ENCODE results near the gene KRTAP3-3.
"Not testable (repeated sequence)": the region's sequence is repeated elsewhere in the genome, so short reads cannot be mapped to it uniquely, and the experiment has no call there.

The KRTAP3-3 gene

GRCh38 chr17:40993839-40994238, at the start of gene KRTAP3-3:
Gene KRTAP3-3 (minus strand): TSS chr17:40994164. CDS start chr17:40994097, 67 bp downstream.
- no peak for DNase-seq

GRCh38 chr17:41042953-41043352, 49.0 kb upstream of the KRTAP3-3 start:
- no peak for DNase-seq

GRCh38 chr17:41040783-41041571, 47.0 kb upstream of the KRTAP3-3 start, which contains the start of gene KRTAP1-1:
Gene KRTAP1-1 (minus strand): TSS chr17:41041450. CDS start chr17:41041397, 53 bp downstream.
- DNase-seq, result peak in 5 of 58 donors; percentile 0 to 16 (median 4)

- DNase-seq, result no peak
Observed at GRCh38 chr17:41037853-41038350, 43.9 kb upstream of the KRTAP3-3 start.

- DNase-seq, result not testable (repeated sequence)
Observed at GRCh38 chr17:41034346-41034935, 40.5 kb upstream of the KRTAP3-3 start, which contains the start of gene KRTAP1-3. Gene KRTAP1-3 (minus strand): TSS chr17:41034874. CDS start chr17:41034821, 53 bp downstream.

GRCh38 chr17:41029633-41030245, 35.8 kb upstream of the KRTAP3-3 start, which contains the start of gene KRTAP1-4:
Gene KRTAP1-4 (minus strand): TSS chr17:41030195. CDS start chr17:41030078, 117 bp downstream.
- no peak for DNase-seq

GRCh38 chr17:41026715-41027471, 32.9 kb upstream of the KRTAP3-3 start, which contains the start of gene KRTAP1-5:
Gene KRTAP1-5 (minus strand): TSS chr17:41027208. CDS start chr17:41027155, 53 bp downstream.
- no peak for DNase-seq

GRCh38 chr17:41024697-41025096, 30.7 kb upstream of the KRTAP3-3 start:
- DNase-seq, result no peak

GRCh38 chr17:41020336-41020735, 26.4 kb upstream of the KRTAP3-3 start:
- no peak for DNase-seq

GRCh38 chr17:41019415-41019814, 25.5 kb upstream of the KRTAP3-3 start:
- no peak for DNase-seq

- no peak for DNase-seq
Observed at GRCh38 chr17:41018541-41018940, 24.6 kb upstream of the KRTAP3-3 start.

- DNase-seq, result no peak
Observed at GRCh38 chr17:41016578-41017215, 22.7 kb upstream of the KRTAP3-3 start.

GRCh38 chr17:41015454-41015853, 21.5 kb upstream of the KRTAP3-3 start:
- DNase-seq, result no peak

- DNase-seq, result no peak
Observed at GRCh38 chr17:41013606-41014005, 19.6 kb upstream of the KRTAP3-3 start.

- DNase-seq, result no peak
Observed at GRCh38 chr17:41013181-41013580, 19.2 kb upstream of the KRTAP3-3 start.

GRCh38 chr17:41012326-41013120, 18.6 kb upstream of the KRTAP3-3 start:
- no peak for DNase-seq

GRCh38 chr17:41010441-41010840, 16.5 kb upstream of the KRTAP3-3 start:
- DNase-seq, result no peak

- no peak for DNase-seq
Observed at GRCh38 chr17:41009936-41010335, 16.0 kb upstream of the KRTAP3-3 start.

GRCh38 chr17:41009301-41009760, 15.4 kb upstream of the KRTAP3-3 start:
- no peak for DNase-seq

Data from anterior cingulate cortex (tissue), 58 donors.